T-helper 22 cell (primary cell): ENCODE results near the gene ESRRB.

Experiments used
- DNase-seq: peaks from one replicate; pipeline ENCODE4 v3.0.0-alpha.2; 2020; ENCODE audit warnings: low read depth

Gene ESRRB

GRCh38 chr14:76352639-76353281 lies 23.2 kb upstream of the ESRRB start:
- DNase-seq: no peak

GRCh38 chr14:76354310-76354709 lies 21.6 kb upstream of the ESRRB start:
- no peak for DNase-seq

GRCh38 chr14:76355771-76356170 lies 20.2 kb upstream of the ESRRB start:
- no peak for DNase-seq

GRCh38 chr14:76371066-76371465 lies 4.9 kb upstream of the ESRRB start:
- no peak for DNase-seq

- DNase-seq: no peak
These were observed 2.5 kb upstream of the ESRRB start for GRCh38 chr14:76373456-76373855.

- DNase-seq: no peak
These were observed 453 bp upstream of the ESRRB start for GRCh38 chr14:76375484-76375883.

- DNase-seq: no peak
These were observed 506 bp downstream of the ESRRB start for GRCh38 chr14:76376409-76376877.

GRCh38 chr14:76376878-76377734 lies 1.2 kb downstream of the ESRRB start:
- no peak for DNase-seq

- DNase-seq: no peak
These were observed 1.8 kb downstream of the ESRRB start for GRCh38 chr14:76377735-76378074.

GRCh38 chr14:76380991-76381390 lies 5.1 kb downstream of the ESRRB start:
- DNase-seq: no peak

- no peak for DNase-seq
These were observed 6.0 kb downstream of the ESRRB start for GRCh38 chr14:76381817-76382494.

GRCh38 chr14:76382495-76382832 lies 6.5 kb downstream of the ESRRB start:
- DNase-seq: no peak

- no peak for DNase-seq
These were observed 9.5 kb downstream of the ESRRB start for GRCh38 chr14:76385435-76385834.

GRCh38 chr14:76386944-76387782 lies 11.2 kb downstream of the ESRRB start:
- DNase-seq: peak; percentile 2

- no peak for DNase-seq
These were observed 13.9 kb downstream of the ESRRB start for GRCh38 chr14:76389841-76390240.

GRCh38 chr14:76390621-76391020 lies 14.7 kb downstream of the ESRRB start:
- DNase-seq: no peak

- DNase-seq: no peak
These were observed 16.2 kb downstream of the ESRRB start for GRCh38 chr14:76391981-76392690.

GRCh38 chr14:76394569-76394968 lies 18.6 kb downstream of the ESRRB start:
- DNase-seq: no peak

- DNase-seq: no peak
These were observed 19.2 kb downstream of the ESRRB start for GRCh38 chr14:76395161-76395560.

GRCh38 chr14:76396714-76397187 lies 20.8 kb downstream of the ESRRB start:
- DNase-seq: no peak

- DNase-seq: no peak
These were observed 29.7 kb downstream of the ESRRB start for GRCh38 chr14:76405627-76406026.
